ENCODE results near the gene KCNJ6. TPM values are rescaled to one million over a fixed set of nuclear protein-coding genes. Genes with fewer than 3 reads are reported as not detected.
"Not testable (repeated sequence)": the region's sequence is repeated elsewhere in the genome, so short reads cannot be mapped to it uniquely, and the experiment has no call there.

Gene KCNJ6
- total RNA-seq, 1 experiment from 2014 or later, result not detected

DNA sequence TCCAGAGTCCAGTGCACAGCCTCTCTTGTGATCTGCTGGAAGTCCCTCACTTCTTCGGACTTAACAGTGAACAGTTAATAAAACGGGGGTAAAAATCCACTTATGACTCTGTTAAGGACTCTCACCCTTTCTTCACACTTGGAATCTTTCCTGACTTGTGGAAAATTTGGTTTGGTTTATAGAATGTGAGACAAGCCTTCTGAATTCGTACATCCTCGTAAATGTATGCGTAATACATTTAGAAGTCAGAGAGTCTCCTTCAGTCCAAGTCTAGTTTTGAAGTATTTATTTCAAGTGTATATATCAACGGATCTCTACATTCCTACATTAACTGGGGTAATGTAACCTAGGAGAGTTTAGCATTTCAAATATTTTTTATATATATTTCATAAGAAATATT, 270.4 kb downstream of the KCNJ6 start:
- Histone ChIP-seq H3K27me3 (replicated peaks; ENCODE audit: control insufficient read depth, insufficient read depth, low read length) (no peaks in the 10 kb centered on the region), H3K9me3 (no peaks in the 10 kb centered on the region), H3K36me3 (ENCODE audit: control insufficient read depth, insufficient read depth, low read length) (no peaks in the 10 kb centered on the region), H3K4me1 (no peaks in the 10 kb centered on the region), H3K4me3 (ENCODE audit: low read depth, low read length) (no peak overlapping the region)
- no TSS peak for BruUV-seq (replicated peaks)
- POLR2A ChIA-PET, result no interaction called here
- H3K4me3 Mint-ChIP-seq (ENCODE audit: unreplicated experiment), result no peak overlapping the region
- TF ChIP-seq, protein P1, sequence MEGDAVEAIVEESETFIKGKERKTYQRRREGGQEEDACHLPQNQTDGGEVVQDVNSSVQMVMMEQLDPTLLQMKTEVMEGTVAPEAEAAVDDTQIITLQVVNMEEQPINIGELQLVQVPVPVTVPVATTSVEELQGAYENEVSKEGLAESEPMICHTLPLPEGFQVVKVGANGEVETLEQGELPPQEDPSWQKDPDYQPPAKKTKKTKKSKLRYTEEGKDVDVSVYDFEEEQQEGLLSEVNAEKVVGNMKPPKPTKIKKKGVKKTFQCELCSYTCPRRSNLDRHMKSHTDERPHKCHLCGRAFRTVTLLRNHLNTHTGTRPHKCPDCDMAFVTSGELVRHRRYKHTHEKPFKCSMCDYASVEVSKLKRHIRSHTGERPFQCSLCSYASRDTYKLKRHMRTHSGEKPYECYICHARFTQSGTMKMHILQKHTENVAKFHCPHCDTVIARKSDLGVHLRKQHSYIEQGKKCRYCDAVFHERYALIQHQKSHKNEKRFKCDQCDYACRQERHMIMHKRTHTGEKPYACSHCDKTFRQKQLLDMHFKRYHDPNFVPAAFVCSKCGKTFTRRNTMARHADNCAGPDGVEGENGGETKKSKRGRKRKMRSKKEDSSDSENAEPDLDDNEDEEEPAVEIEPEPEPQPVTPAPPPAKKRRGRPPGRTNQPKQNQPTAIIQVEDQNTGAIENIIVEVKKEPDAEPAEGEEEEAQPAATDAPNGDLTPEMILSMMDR (IDR thresholded peaks at IDR 0.05; ENCODE audit: insufficient read depth in 1 of 2, low read depth in 1 of 2, low read length in 1 of 2, severe bottlenecking in 1 of 2, unreplicated experiment in 1 of 2), result no peak
- H3K9me3 Mint-ChIP-seq (ENCODE audit: unreplicated experiment), result no peaks in the 10 kb centered on the region
- H3K27ac Mint-ChIP-seq (ENCODE audit: unreplicated experiment), result no peak overlapping the region
- intact Hi-C loops (cut with micrococcal nuclease; ENCODE audit: unreplicated experiment), result no loop called here
- H3K4me1 Mint-ChIP-seq (ENCODE audit: low read depth, unreplicated experiment), result peaks cover 10% of the 10 kb centered on the region
- no peaks in the 10 kb centered on the region for H3K27me3 Mint-ChIP-seq (ENCODE audit: insufficient read depth, unreplicated experiment)
- CTCF ChIA-PET, result no interaction called here
- no peaks in the 10 kb centered on the region for H3K36me3 Mint-ChIP-seq (ENCODE audit: insufficient read depth, unreplicated experiment)
- no peak for DNase-seq

GRCh38 chr21:37644636-37645035, 271.6 kb downstream of the KCNJ6 start:
- Mint-ChIP-seq H3K36me3 (ENCODE audit: insufficient read depth, unreplicated experiment) (no peaks in the 10 kb centered on the region), H3K9me3 (ENCODE audit: unreplicated experiment) (no peaks in the 10 kb centered on the region), H3K4me1 (ENCODE audit: low read depth, unreplicated experiment) (peaks cover 10% of the 10 kb centered on the region), H3K27ac (ENCODE audit: unreplicated experiment) (no peak overlapping the region), H3K4me3 (ENCODE audit: unreplicated experiment) (no peak overlapping the region), H3K27me3 (ENCODE audit: insufficient read depth, unreplicated experiment) (peaks cover 2% of the 10 kb centered on the region)
- DNase-seq, result no peak
- ChIA-PET CTCF (no interaction called here), POLR2A (no interaction called here)
- Histone ChIP-seq H3K36me3 (ENCODE audit: control insufficient read depth, insufficient read depth, low read length) (no peaks in the 10 kb centered on the region), H3K4me3 (ENCODE audit: low read depth, low read length) (no peak overlapping the region), H3K27me3 (replicated peaks; ENCODE audit: control insufficient read depth, insufficient read depth, low read length) (no peaks in the 10 kb centered on the region), H3K9me3 (no peaks in the 10 kb centered on the region), H3K4me1 (no peaks in the 10 kb centered on the region)
- TF ChIP-seq, protein P1 (IDR thresholded peaks at IDR 0.05; ENCODE audit: insufficient read depth in 1 of 2, low read depth in 1 of 2, low read length in 1 of 2, severe bottlenecking in 1 of 2, unreplicated experiment in 1 of 2), result no peak
- intact Hi-C loops (cut with micrococcal nuclease; ENCODE audit: unreplicated experiment), result no loop called here
- no TSS peak for BruUV-seq (replicated peaks)

- H3K9me3 Mint-ChIP-seq (ENCODE audit: unreplicated experiment); H3K36me3 ChIP-seq (ENCODE audit: control insufficient read depth, insufficient read depth, low read length); H3K27ac Mint-ChIP-seq (ENCODE audit: unreplicated experiment); H3K27me3 Mint-ChIP-seq (ENCODE audit: insufficient read depth, unreplicated experiment); POLR2A ChIA-PET; BruUV-seq (replicated peaks); H3K4me3 Mint-ChIP-seq (ENCODE audit: unreplicated experiment); H3K4me1 ChIP-seq; H3K4me1 Mint-ChIP-seq (ENCODE audit: low read depth, unreplicated experiment); H3K36me3 Mint-ChIP-seq (ENCODE audit: insufficient read depth, unreplicated experiment); DNase-seq; H3K27me3 ChIP-seq (replicated peaks; ENCODE audit: control insufficient read depth, insufficient read depth, low read length); H3K4me3 ChIP-seq (ENCODE audit: low read depth, low read length); H3K9me3 ChIP-seq: not testable (repeated sequence)
- CTCF ChIA-PET, result interaction anchor here (1.7 kb wide), 1 partner anchor 80 kb away, joined by 7 read pairs; no protein-coding TSS in a partner anchor
- intact Hi-C loops (cut with micrococcal nuclease; ENCODE audit: unreplicated experiment), result loop anchor here (2.0 kb wide), 1 partner anchor 147 kb away; no protein-coding TSS in a partner anchor
Measured at GRCh38 chr21:37643862-37644261, 272.4 kb downstream of the KCNJ6 start.

DNA sequence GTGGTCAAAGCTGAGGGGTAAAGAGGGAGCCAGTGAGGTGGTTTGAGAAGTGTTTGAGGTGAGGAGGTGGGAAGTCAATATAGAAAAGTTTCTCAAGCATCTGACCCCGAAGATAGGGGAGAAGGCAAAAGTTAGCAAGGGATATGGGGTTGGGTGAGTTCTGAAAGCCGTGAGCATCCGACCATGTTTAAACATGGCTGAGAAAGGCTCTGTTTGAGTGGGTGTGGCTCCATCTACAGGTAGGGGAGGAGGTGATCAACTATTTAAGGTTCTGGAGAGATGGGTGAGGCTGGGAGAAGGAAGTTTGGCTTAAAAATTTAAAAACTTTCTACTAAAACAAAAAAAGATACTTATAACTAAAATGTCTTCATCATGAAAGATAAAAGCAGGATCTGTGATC, 273.8 kb downstream of the KCNJ6 start:
- POLR2A ChIA-PET, result no interaction called here
- H3K9me3 ChIP-seq, result no peaks in the 10 kb centered on the region
- peaks cover 10% of the 10 kb centered on the region for H3K4me1 Mint-ChIP-seq (ENCODE audit: low read depth, unreplicated experiment)
- intact Hi-C loops (cut with micrococcal nuclease; ENCODE audit: unreplicated experiment), result loop anchor here (1.0 to 2.0 kb wide), 2 partner anchors 78 to 146 kb away; no protein-coding TSS in a partner anchor
- H3K27me3 ChIP-seq (replicated peaks; ENCODE audit: control insufficient read depth, insufficient read depth, low read length), result no peaks in the 10 kb centered on the region
- H3K27me3 Mint-ChIP-seq (ENCODE audit: insufficient read depth, unreplicated experiment), result peaks cover 7% of the 10 kb centered on the region
- TF ChIP-seq, protein P1 (IDR thresholded peaks at IDR 0.05; ENCODE audit: insufficient read depth in 1 of 2, low read depth in 1 of 2, low read length in 1 of 2, severe bottlenecking in 1 of 2, unreplicated experiment in 1 of 2), result peak; percentile 11 to 40
- peaks cover 10% of the 10 kb centered on the region for H3K9me3 Mint-ChIP-seq (ENCODE audit: unreplicated experiment)
- no peak overlapping the region for H3K4me3 Mint-ChIP-seq (ENCODE audit: unreplicated experiment)
- peak; percentile 51 to 54 for DNase-seq
- no peak overlapping the region for H3K4me3 ChIP-seq (ENCODE audit: low read depth, low read length)
- no peaks in the 10 kb centered on the region for H3K4me1 ChIP-seq
- CTCF ChIA-PET, result interaction anchor here (1.0 to 1.7 kb wide), 2 partner anchors 32 to 78 kb away, joined by 6 to 7 read pairs; no protein-coding TSS in a partner anchor
- no TSS peak for BruUV-seq (replicated peaks)
- no peaks in the 10 kb centered on the region for H3K36me3 Mint-ChIP-seq (ENCODE audit: insufficient read depth, unreplicated experiment)
- H3K36me3 ChIP-seq (ENCODE audit: control insufficient read depth, insufficient read depth, low read length), result no peaks in the 10 kb centered on the region
- no peak overlapping the region for H3K27ac Mint-ChIP-seq (ENCODE audit: unreplicated experiment)

Measured in Caco-2 (cell line).